HG02840 (cell line): Measurements from ENCODE around the gene ESPN.
"Not testable (repeated sequence)": the region's sequence is repeated elsewhere in the genome, so short reads cannot be mapped to it uniquely, and the experiment has no call there.

ENCODE experiments used
- ATAC-seq: cut with Tn5 transposase; IDR thresholded peaks from one replicate; pipeline ENCODE4 v1.9.1; 2021; ENCODE audit warnings: mild to moderate bottlenecking, moderate library complexity, moderate number of reproducible peaks; ENCODE audit not compliant: unreplicated experiment, low FRiP score

ESPN gene

GRCh38 chr1:6445929-6446328 lies 21.4 kb downstream of the ESPN start:
- not testable (repeated sequence) for ATAC-seq

- ATAC-seq = no peak
Measured at GRCh38 chr1:6446665-6447015, 22.1 kb downstream of the ESPN start.

GRCh38 chr1:6447016-6447817 lies 22.6 kb downstream of the ESPN start:
- no peak for ATAC-seq

GRCh38 chr1:6447818-6448748 lies 23.5 kb downstream of the ESPN start:
- ATAC-seq = no peak

GRCh38 chr1:6448749-6449631 lies 24.4 kb downstream of the ESPN start:
- ATAC-seq = no peak

GRCh38 chr1:6450005-6450450 lies 25.5 kb downstream of the ESPN start:
- no peak for ATAC-seq

GRCh38 chr1:6450486-6450885 lies 25.9 kb downstream of the ESPN start:
- not testable (repeated sequence) for ATAC-seq

GRCh38 chr1:6450943-6451373 lies 26.4 kb downstream of the ESPN start:
- ATAC-seq = no peak

GRCh38 chr1:6453895-6454855 lies 29.6 kb downstream of the ESPN start:
- not testable (repeated sequence) for ATAC-seq

GRCh38 chr1:6454856-6455751 lies 30.5 kb downstream of the ESPN start:
- ATAC-seq = no peak

GRCh38 chr1:6455752-6456520 lies 31.4 kb downstream of the ESPN start:
- not testable (repeated sequence) for ATAC-seq

- ATAC-seq = no peak
Measured at GRCh38 chr1:6456800-6457466, 32.4 kb downstream of the ESPN start.

GRCh38 chr1:6459850-6460265 lies 35.3 kb downstream of the ESPN start:
- no peak for ATAC-seq

- no peak for ATAC-seq
Measured at GRCh38 chr1:6460301-6461050, 35.9 kb downstream of the ESPN start.

GRCh38 chr1:6461051-6461530 lies 36.5 kb downstream of the ESPN start:
- ATAC-seq = no peak
